ENCODE data around the gene NTNG1.
"Not testable (repeated sequence)": the region's sequence is repeated elsewhere in the genome, so short reads cannot be mapped to it uniquely, and the experiment has no call there.

Gene NTNG1

GRCh38 chr1:107198561-107198960, 57.7 kb downstream of the NTNG1 start:
- DNase-seq (ENCODE audit: low read depth), result peak; percentile 26

- DNase-seq (ENCODE audit: low read depth), result no peak
These were observed 59.8 kb downstream of the NTNG1 start for GRCh38 chr1:107200631-107201030.

DNA sequence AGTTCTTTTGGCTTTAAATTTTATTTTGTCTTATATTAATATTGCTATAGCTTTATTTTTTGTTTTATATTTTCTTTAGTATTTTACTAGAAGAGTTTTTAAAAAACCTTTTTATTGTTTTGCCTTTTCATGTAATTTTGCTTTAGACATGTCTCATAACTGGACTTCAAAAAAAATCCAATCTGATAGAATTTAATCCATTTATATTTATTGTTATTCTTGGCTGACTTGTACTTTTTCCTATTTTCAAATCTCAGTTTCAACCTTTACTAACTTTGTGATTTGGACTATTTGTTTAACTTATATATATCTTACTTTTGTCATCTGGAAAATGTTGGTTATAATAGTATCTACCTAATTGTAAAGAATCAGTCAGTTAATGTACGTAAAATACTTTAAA, 61.2 kb downstream of the NTNG1 start:
- no peak for DNase-seq (ENCODE audit: low read depth)

DNA sequence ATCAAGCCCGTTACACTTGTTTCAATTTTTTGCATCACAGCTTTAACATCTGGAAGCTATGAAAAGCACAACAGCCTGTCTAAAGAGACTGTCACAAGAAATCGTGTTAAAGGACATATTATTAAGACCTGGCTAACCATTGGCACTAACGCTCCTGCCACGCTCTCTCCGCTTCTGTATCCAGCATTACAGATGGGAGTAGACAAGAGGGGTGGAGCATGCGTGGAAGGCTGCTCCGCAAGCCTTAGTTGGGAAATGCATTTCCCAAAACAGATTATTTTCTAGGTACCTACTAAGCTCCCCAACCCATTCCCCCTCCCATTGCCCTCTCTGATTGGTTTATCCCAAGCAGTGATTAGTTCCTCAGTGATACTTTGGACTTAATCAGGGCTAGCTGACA, 72.4 kb downstream of the NTNG1 start:
- no peak for DNase-seq (ENCODE audit: low read depth)

GRCh38 chr1:107220036-107220435, 79.2 kb downstream of the NTNG1 start:
- no peak for DNase-seq (ENCODE audit: low read depth)

- no peak for DNase-seq (ENCODE audit: low read depth)
These were observed 84.9 kb downstream of the NTNG1 start for GRCh38 chr1:107225706-107226105.

- no peak for DNase-seq (ENCODE audit: low read depth)
These were observed 88.0 kb downstream of the NTNG1 start for GRCh38 chr1:107228704-107229371.

DNA sequence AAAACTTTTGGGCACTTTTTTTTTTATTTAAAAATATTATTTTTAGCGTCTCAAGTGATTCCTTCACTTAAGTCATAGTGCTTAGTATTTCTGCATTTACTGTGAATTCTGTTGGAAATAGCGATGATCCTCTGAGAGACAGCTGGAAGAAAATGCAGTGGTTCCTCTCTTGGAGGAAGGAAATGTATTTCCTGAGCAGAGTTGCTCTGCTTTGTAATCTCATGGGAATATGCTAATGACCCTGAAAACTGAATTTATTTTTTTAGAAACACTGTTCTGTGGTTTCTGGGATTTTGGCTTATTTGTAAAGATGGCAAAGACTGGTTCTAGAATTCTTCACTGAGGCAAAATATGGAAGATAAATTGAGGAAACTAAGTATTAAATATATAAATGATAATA, 88.9 kb downstream of the NTNG1 start:
- DNase-seq (ENCODE audit: low read depth), result no peak

DNA sequence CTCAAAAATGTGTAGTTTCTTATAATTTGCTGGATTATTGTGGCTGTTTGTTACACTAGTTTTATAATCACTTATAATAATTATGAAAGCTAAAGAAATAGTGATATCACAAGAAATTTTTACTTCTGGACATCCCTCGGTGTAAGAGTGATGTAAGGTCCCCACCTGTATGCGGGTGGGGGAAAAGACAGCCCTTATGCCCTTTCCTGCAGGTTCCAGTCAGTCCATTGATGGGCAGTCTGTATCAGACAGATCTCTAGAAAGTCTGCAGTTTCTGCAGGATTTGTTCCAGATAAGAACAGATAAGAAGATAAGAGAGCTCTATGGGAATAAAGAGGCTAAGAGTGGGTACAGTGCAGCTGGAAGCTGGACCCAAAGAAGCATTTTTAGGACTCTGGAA, 89.3 kb downstream of the NTNG1 start:
- DNase-seq (ENCODE audit: low read depth), result no peak

DNA sequence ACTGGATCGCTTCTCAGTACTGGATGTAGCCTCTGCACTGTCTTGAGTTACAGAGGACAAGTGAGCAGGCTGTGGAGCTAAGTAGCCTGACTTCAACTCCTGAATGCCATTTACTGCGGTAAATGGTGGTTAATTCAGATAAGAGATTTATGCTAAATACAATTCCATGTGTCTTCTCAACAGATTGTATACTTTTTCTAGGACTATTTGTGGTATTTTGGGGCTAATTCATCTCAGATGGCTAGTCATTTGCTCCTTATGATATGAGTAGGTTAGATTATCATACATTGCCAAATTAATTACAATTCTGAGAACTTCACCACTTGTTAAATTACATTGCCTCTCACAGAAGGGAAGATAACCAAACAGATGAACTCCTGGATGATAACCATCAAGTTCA, 90.5 kb downstream of the NTNG1 start:
- no peak for DNase-seq (ENCODE audit: low read depth)

DNA sequence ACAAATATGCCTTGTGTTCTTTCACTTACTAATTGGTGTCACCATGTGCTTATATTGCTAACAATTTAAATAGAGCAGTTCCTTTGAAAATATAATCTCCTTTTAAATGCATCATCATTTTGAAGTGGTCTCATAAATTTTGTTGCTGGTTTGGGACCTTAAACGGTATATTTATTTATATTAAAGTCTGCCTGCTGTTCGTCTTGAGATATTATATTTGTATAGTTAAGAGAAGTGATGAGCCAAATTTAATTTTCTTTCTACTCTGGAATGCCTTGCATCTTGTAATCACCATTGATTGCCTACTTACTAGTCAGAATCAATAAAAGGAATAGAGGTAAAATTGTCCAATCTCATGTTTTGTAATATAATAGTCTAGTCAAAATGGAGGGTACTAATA, 91.6 kb downstream of the NTNG1 start:
- DNase-seq (ENCODE audit: low read depth), result no peak

DNA sequence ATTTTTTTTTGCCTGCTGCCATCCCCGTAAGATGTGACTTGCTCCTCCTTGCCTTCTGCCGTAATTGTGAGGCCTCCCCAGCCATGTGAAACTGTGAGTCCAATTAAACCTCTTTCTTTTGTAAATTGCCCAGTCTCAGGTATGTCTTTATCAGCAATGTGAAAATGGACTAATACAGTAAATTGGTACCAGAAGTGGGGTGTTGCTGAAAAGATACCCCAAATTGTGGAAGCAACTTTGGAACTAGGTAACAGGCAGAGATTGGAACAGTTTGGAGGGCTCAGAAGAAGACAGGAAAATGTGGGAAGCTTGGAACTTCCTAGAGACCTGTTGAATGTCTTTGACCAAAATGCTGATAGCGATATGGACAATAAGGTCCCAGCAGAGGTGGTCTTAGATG, 95.9 kb downstream of the NTNG1 start:
- not testable (repeated sequence) for DNase-seq (ENCODE audit: low read depth)

GRCh38 chr1:107243461-107243860, 102.6 kb downstream of the NTNG1 start:
- no peak for DNase-seq (ENCODE audit: low read depth)

- DNase-seq (ENCODE audit: low read depth), result no peak
These were observed 104.1 kb downstream of the NTNG1 start for GRCh38 chr1:107244709-107245500.

DNA sequence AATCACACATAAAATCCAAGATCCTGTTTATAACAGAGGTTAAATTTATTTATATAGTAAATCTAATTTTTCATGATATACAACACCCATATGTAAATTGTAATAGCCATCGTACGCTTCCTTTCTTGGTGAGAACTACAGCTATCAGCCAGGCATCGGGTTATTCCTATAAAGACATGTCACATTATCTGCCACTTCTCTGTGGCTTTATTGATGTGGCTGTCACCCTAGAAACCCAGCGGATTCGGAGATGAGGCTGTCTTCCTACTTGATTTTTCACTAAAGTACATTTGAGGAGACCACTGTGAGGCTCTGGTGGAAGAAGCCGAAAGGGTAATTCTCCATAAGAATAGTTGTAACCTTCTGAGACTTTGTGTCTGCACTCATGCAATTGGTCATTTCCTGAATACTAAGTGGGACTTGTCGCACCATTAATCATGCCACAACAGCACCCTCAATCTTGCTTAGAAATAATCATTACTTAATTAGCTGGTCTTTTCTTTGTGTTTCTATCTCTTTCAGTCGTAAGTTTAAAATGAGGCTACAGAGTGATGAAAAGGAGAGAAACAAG, 106.0 kb downstream of the NTNG1 start:
- no peak for DNase-seq (ENCODE audit: low read depth)

DNA sequence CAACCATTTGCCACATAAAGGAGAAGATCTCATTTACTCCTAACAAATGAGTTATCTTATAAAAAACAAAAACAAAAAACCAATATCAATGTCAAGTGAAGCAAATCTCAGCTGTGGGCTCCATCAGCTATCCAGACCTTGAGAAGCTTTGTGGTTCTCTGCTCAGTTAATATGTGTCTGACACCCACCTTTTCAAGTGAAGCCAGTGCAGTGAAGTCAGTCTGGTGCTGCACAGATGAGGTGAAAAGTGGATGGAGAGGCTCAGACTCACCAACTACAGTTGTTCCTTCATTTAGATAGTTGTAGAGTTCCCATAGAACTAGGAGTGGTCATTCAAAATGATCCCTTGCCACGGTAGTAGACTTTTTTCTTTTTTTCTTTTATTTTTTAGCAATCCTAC, 106.8 kb downstream of the NTNG1 start:
- DNase-seq (ENCODE audit: low read depth), result no peak

DNA sequence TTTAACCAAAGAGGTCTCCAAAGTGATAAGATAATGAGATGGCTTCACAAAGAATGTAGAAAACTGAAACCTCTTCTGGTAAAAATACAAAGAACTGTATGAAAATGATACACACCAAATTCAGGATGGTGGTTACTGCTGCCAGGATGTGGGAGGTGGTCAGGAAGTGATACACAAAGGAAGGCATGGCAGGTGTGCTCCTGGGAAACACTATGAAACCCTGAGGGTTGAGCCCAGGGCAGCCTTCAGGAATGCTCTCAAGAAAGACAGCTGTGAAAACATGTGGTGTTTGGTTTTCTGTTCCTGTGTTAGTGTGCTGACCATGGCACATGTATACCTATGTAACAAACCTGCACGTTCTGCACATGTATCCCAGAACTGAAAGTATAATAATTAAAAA, 109.3 kb downstream of the NTNG1 start:
- no peak for DNase-seq (ENCODE audit: low read depth)

DNA sequence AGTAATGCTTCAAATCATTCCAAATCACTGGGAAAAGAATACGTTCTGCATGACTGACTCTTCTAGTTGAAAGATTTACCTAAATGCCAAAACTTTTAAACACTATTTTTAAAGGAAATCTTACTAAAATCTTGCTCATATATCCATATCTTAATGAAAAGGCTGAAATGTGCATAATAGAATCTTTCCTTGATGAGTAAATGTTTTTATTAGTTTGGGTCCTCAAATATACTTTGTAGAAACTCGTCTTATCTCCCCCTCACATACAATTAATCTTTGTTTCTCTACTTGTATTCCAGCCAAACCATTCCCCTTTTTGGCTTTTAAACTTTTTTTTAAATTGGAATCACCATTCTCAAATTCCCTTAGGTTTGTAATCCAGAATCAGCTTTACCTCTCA, 110.2 kb downstream of the NTNG1 start:
- no peak for DNase-seq (ENCODE audit: low read depth)

DNA sequence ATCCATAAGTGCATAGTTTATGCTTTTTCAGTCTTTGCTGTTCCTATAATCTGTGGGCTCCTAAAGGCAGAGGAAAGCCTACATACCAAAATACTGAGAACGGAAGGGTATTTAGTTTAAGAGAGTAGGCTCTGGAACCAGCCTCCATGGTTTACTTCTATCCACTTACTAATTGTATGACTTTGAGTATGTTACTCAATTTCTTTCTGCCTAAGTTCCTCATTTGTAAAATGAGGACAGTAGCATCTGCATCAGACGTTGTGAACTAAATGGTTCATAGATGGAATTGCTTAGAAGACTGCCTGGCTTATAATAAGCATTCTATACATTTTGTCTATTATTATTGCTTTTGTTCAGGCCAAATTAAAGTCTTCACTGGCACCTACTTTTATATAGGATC, 111.0 kb downstream of the NTNG1 start:
- DNase-seq (ENCODE audit: low read depth), result no peak

DNA sequence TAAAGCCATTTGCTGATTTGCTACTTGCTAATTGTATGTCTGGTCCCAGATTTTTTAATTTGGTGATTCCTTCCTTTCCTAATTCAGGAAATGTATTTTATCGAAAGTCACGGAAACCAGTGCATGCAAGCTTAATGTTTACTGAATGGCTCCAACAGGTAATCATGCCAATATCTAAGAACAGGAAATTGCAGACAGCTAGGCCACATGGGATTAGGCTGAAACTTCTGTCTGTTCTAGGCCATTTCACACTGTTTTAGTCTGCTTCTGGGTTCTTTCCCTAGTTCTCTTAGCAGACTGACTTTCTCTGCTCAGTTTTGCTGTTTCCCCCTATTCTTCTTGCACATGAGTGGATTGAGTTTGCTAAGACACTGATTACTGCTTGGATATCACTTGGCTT, 111.4 kb downstream of the NTNG1 start:
- DNase-seq (ENCODE audit: low read depth), result no peak

GRCh38 chr1:107254306-107254705, 113.5 kb downstream of the NTNG1 start:
- DNase-seq (ENCODE audit: low read depth), result no peak

- no peak for DNase-seq (ENCODE audit: low read depth)
These were observed 114.6 kb downstream of the NTNG1 start for GRCh38 chr1:107255469-107255868.

DNA sequence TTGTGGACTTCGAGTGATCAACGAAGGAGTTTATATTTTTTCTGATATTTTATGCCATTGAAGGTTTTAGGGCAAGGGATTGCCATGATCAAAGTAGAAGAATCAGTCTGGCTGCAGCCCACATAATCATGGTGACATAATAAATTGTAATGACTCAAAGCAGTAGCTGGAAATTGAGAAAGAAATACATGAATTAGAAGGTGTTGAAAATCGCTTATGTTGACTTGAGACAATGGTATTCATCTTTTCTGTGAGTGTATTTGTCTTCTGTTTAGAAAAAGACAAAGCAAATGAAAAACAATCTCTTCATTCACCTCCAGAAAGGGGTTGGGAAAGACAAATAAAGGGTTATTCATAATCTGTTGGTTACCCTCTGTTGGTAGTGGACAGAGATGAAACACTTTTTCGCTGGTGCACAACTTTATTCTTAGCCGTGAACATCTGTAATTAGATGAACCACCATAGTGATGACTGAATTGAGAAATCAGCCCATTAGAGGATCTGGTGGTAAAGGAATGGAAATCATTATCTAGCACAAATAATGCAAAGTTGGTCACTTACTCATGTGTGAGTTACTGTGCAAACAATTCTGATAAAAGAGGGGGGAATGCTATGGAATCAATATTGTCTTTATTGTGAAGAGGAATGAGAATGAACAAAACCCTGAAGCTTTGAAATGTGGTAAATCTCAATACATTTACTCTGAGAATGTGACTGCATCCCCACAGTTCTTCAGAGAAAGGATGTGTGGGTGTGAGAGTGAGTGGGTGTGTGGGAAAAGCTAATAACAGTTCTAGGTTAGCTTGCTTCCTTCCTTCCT, 121.8 kb downstream of the NTNG1 start:
- peak; percentile 45 for DNase-seq (ENCODE audit: low read depth)
